HUES48 (cell line): ENCODE results near the gene GLI2.
A peak's percentile ranks its signal among the peaks of the same experiment; 100 is the strongest.

Experiments
- H3K27ac ChIP-seq: one replicate; pipeline ENCODE4 v1.7.0; 2013; ENCODE audit warnings: low read depth, low read length, inconsistent platforms
- H3K27me3 ChIP-seq: 2 replicates; pipeline ENCODE4 v1.6.1; 2013; ENCODE audit warnings: mild to moderate bottlenecking, low read length; ENCODE audit not compliant: control insufficient read depth, insufficient read depth
- H3K36me3 ChIP-seq: 2 replicates; pipeline ENCODE4 v1.6.1; 2013; ENCODE audit warnings: low read length; ENCODE audit not compliant: control insufficient read depth, insufficient read depth
- H3K4me1 ChIP-seq: 2 replicates; pipeline ENCODE4 v1.6.1; 2013; ENCODE audit warnings: mild to moderate bottlenecking, low read length; ENCODE audit not compliant: control insufficient read depth, insufficient read depth
- H3K4me3 ChIP-seq: 2 replicates; pipeline ENCODE4 v1.5.1; 2013; ENCODE audit warnings: mild to moderate bottlenecking, low read depth, low read length
- H3K9ac ChIP-seq: 2 replicates; pipeline ENCODE4 v1.6.1; 2013; ENCODE audit warnings: mild to moderate bottlenecking, low read depth, low read length, moderate library complexity
- H3K9me3 ChIP-seq: 2 replicates; pipeline ENCODE4 v1.6.1; 2013; ENCODE audit warnings: low read length; ENCODE audit not compliant: control insufficient read depth, insufficient read depth

The GLI2 gene

GRCh38 chr2:120738117-120738516 is 2.4 kb downstream of the GLI2 start:
- H3K9me3 ChIP-seq: no peaks in the 10 kb centered on the region
- H3K9ac ChIP-seq: peak overlapping the region; percentile 49
- peak overlapping the region; percentile 97 for H3K27ac ChIP-seq
- H3K36me3 ChIP-seq: no peaks in the 10 kb centered on the region
- peaks cover 55% of the 10 kb centered on the region for H3K4me1 ChIP-seq
- 0 out of 2 replicates have a peak, but pooled peaks cover 3% of the 10 kb centered on the region for H3K27me3 ChIP-seq
- peak overlapping the region; percentile 85 for H3K4me3 ChIP-seq

GRCh38 chr2:120738786-120739437 is 3.2 kb downstream of the GLI2 start:
- Histone ChIP-seq H3K27ac (peak overlapping the region; percentile 97), H3K9ac (peak overlapping the region; percentile 49; the same call in 1 of the 2 replicates), H3K4me1 (peaks cover 57% of the 10 kb centered on the region), H3K36me3 (no peaks in the 10 kb centered on the region), H3K4me3 (peak overlapping the region; percentile 85), H3K9me3 (no peaks in the 10 kb centered on the region), H3K27me3 (no peaks in the 10 kb centered on the region)

- no peaks in the 10 kb centered on the region for H3K9me3 ChIP-seq
- H3K4me3 ChIP-seq: peak overlapping the region; percentile 85
- H3K4me1 ChIP-seq: peaks cover 60% of the 10 kb centered on the region
- peak overlapping the region; percentile 5; the same call in 1 of the 2 replicates for H3K9ac ChIP-seq
- H3K36me3 ChIP-seq: no peaks in the 10 kb centered on the region
- H3K27me3 ChIP-seq: no peaks in the 10 kb centered on the region
- H3K27ac ChIP-seq: peak overlapping the region; percentile 97
Measured at GRCh38 chr2:120739438-120740090, 3.9 kb downstream of the GLI2 start.

- no peaks in the 10 kb centered on the region for H3K9me3 ChIP-seq
- no peaks in the 10 kb centered on the region for H3K36me3 ChIP-seq
- H3K27ac ChIP-seq: peak overlapping the region; percentile 97
- peak overlapping the region; percentile 69 for H3K9ac ChIP-seq
- H3K4me1 ChIP-seq: peaks cover 63% of the 10 kb centered on the region
- peak overlapping the region; percentile 85 for H3K4me3 ChIP-seq
- H3K27me3 ChIP-seq: no peaks in the 10 kb centered on the region
Measured at GRCh38 chr2:120740375-120740764, 4.7 kb downstream of the GLI2 start.

- Histone ChIP-seq H3K27me3 (no peaks in the 10 kb centered on the region), H3K4me3 (peak overlapping the region; percentile 85), H3K9ac (peak overlapping the region; percentile 69), H3K27ac (peak overlapping the region; percentile 97), H3K4me1 (peaks cover 63% of the 10 kb centered on the region), H3K36me3 (no peaks in the 10 kb centered on the region), H3K9me3 (no peaks in the 10 kb centered on the region)
Measured at GRCh38 chr2:120740765-120741524, 5.3 kb downstream of the GLI2 start.

GRCh38 chr2:120741571-120742561 is 6.2 kb downstream of the GLI2 start:
- Histone ChIP-seq H3K9me3 (no peaks in the 10 kb centered on the region), H3K9ac (peak overlapping the region; percentile 69), H3K27ac (peak overlapping the region; percentile 97), H3K4me1 (peaks cover 64% of the 10 kb centered on the region), H3K27me3 (no peaks in the 10 kb centered on the region), H3K4me3 (peak overlapping the region; percentile 85), H3K36me3 (no peaks in the 10 kb centered on the region)

- Histone ChIP-seq H3K9ac (no peak overlapping the region), H3K27ac (no peak overlapping the region), H3K36me3 (no peaks in the 10 kb centered on the region), H3K4me1 (peaks cover 70% of the 10 kb centered on the region), H3K4me3 (no peak overlapping the region), H3K9me3 (no peaks in the 10 kb centered on the region), H3K27me3 (no peaks in the 10 kb centered on the region)
Measured at GRCh38 chr2:120743657-120744056, 8.0 kb downstream of the GLI2 start.

- Histone ChIP-seq H3K27me3 (no peaks in the 10 kb centered on the region), H3K9ac (no peak overlapping the region), H3K9me3 (no peaks in the 10 kb centered on the region), H3K4me1 (peaks cover 69% of the 10 kb centered on the region), H3K4me3 (no peak overlapping the region), H3K36me3 (no peaks in the 10 kb centered on the region), H3K27ac (no peak overlapping the region)
Measured at GRCh38 chr2:120744817-120745216, 9.1 kb downstream of the GLI2 start.

- H3K9ac ChIP-seq: no peak overlapping the region
- H3K27me3 ChIP-seq: no peaks in the 10 kb centered on the region
- H3K4me3 ChIP-seq: no peak overlapping the region
- H3K9me3 ChIP-seq: no peaks in the 10 kb centered on the region
- H3K36me3 ChIP-seq: no peaks in the 10 kb centered on the region
- no peak overlapping the region for H3K27ac ChIP-seq
- peaks cover 69% of the 10 kb centered on the region for H3K4me1 ChIP-seq
Measured at GRCh38 chr2:120745420-120746111, 9.9 kb downstream of the GLI2 start.

GRCh38 chr2:120746144-120746543 is 10.5 kb downstream of the GLI2 start:
- no peaks in the 10 kb centered on the region for H3K27me3 ChIP-seq

More at GRCh38 chr2:120746144-120746543, 10.5 kb downstream of the GLI2 start:
- H3K9ac ChIP-seq: no peak overlapping the region
- no peak overlapping the region for H3K27ac ChIP-seq
- no peak overlapping the region for H3K4me3 ChIP-seq
- no peaks in the 10 kb centered on the region for H3K9me3 ChIP-seq
- peaks cover 64% of the 10 kb centered on the region for H3K4me1 ChIP-seq
- no peaks in the 10 kb centered on the region for H3K36me3 ChIP-seq
